Epithelial cell of esophagus (primary cell): ENCODE data around the gene FUT3.

Experiments used
- DNase-seq: peaks from one replicate; pipeline ENCODE4 v3.0.0; 2010; ENCODE audit warnings: low read depth
- H3K4me3 ChIP-seq: 2 replicates; pipeline ENCODE4 v1.5.1; 2011; ENCODE audit warnings: mild to moderate bottlenecking, low read length, control low read depth
- CTCF ChIP-seq: IDR thresholded peaks from 2 replicates; pipeline ENCODE4 v1.5.1; 2011; ENCODE audit warnings: low read depth, mild to moderate bottlenecking, low read length, control low read depth, inconsistent platforms; ENCODE audit not compliant: insufficient read depth; ENCODE audit errors: missing control alignments

FUT3 gene

GRCh38 chr19:5826531-5827341 is 24.5 kb downstream of the FUT3 start:
- DNase-seq: peak; percentile 45
- H3K4me3 ChIP-seq: peak overlapping the region; percentile 40
- TF ChIP-seq CTCF: peak; percentile 46

GRCh38 chr19:5825178-5825577 is 26.1 kb downstream of the FUT3 start:
- no peak overlapping the region for H3K4me3 ChIP-seq
- TF ChIP-seq CTCF: no peak
- DNase-seq: no peak

GRCh38 chr19:5824751-5825150 is 26.5 kb downstream of the FUT3 start:
- no peak for TF ChIP-seq CTCF
- H3K4me3 ChIP-seq: no peak overlapping the region
- no peak for DNase-seq

- peak; percentile 34 for DNase-seq
- H3K4me3 ChIP-seq: no peak overlapping the region
- peak; percentile 25 for TF ChIP-seq CTCF
Observed at GRCh38 chr19:5823579-5824281, 27.5 kb downstream of the FUT3 start.

- DNase-seq: no peak
- no peak for TF ChIP-seq CTCF
- H3K4me3 ChIP-seq: no peak overlapping the region
Observed at GRCh38 chr19:5822181-5822844, 28.9 kb downstream of the FUT3 start.

GRCh38 chr19:5821521-5822180 is 29.6 kb downstream of the FUT3 start:
- no peak for DNase-seq
- no peak for TF ChIP-seq CTCF
- no peak overlapping the region for H3K4me3 ChIP-seq
